ENCODE results near the gene ZNF660.

The ZNF660 gene

DNA sequence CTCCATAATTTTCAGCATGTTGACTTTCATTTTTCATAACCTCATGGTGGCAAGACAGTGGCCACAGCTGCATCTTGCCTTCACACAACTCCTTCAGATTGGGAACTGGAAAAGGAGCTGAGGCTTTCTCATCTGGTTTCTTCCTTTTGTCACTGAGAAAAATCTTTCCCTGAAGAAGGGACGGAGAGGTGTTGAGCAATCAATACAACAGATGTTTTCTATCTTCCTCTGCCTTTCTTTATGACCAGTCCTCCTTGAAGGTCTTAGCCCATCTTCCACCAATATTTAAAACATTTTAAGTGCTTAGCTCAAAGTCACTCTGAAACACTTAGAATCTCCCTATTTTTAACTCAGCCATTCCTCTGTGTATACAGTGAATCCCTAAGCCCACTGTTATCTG is 11.9 kb downstream of the ZNF660 start:
- no peaks in the 10 kb centered on the region for H3K27me3 Mint-ChIP-seq (ENCODE audit: low read depth)
- H3K9me3 Mint-ChIP-seq = peaks cover 85% of the 10 kb centered on the region
- H3K4me1 Mint-ChIP-seq = no peaks in the 10 kb centered on the region
- TF ChIP-seq, protein P1, sequence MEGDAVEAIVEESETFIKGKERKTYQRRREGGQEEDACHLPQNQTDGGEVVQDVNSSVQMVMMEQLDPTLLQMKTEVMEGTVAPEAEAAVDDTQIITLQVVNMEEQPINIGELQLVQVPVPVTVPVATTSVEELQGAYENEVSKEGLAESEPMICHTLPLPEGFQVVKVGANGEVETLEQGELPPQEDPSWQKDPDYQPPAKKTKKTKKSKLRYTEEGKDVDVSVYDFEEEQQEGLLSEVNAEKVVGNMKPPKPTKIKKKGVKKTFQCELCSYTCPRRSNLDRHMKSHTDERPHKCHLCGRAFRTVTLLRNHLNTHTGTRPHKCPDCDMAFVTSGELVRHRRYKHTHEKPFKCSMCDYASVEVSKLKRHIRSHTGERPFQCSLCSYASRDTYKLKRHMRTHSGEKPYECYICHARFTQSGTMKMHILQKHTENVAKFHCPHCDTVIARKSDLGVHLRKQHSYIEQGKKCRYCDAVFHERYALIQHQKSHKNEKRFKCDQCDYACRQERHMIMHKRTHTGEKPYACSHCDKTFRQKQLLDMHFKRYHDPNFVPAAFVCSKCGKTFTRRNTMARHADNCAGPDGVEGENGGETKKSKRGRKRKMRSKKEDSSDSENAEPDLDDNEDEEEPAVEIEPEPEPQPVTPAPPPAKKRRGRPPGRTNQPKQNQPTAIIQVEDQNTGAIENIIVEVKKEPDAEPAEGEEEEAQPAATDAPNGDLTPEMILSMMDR (IDR thresholded peaks at IDR 0.05; ENCODE audit: unreplicated experiment in 3 of 3) = no peak
- no peak overlapping the region for H3K27ac Mint-ChIP-seq
- peaks cover 98% of the 10 kb centered on the region for H3K36me3 Mint-ChIP-seq (ENCODE audit: low read depth)
- H3K4me3 Mint-ChIP-seq = no peak overlapping the region

DNA sequence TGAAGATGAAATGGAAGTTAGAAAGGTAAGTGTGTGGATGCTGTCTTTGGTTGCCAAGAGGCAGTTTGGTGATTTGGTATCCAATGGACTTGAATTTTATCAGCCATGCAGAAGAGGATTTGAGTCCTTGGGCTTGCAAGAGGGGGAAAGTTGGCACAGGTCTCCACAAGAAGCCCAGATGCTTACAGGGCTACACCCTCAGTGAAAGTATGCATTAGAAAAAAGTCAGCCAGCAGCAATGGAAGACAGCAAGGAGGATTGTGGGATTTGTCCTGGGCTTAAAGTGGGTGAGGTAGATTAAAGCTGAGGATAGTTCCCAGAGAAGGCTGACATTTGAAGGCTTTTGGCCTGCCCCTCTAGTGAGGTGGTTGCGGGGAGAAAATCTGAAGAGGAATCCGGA is 17.0 kb downstream of the ZNF660 start:
- H3K4me3 Mint-ChIP-seq = no peak overlapping the region
- no peaks in the 10 kb centered on the region for H3K4me1 Mint-ChIP-seq
- H3K27ac Mint-ChIP-seq = no peak overlapping the region
- peaks cover 84% of the 10 kb centered on the region for H3K9me3 Mint-ChIP-seq
- TF ChIP-seq, protein P1 (IDR thresholded peaks at IDR 0.05; ENCODE audit: unreplicated experiment in 3 of 3) = no peak
- no peaks in the 10 kb centered on the region for H3K27me3 Mint-ChIP-seq (ENCODE audit: low read depth)
- H3K36me3 Mint-ChIP-seq (ENCODE audit: low read depth) = peaks cover 95% of the 10 kb centered on the region

DNA sequence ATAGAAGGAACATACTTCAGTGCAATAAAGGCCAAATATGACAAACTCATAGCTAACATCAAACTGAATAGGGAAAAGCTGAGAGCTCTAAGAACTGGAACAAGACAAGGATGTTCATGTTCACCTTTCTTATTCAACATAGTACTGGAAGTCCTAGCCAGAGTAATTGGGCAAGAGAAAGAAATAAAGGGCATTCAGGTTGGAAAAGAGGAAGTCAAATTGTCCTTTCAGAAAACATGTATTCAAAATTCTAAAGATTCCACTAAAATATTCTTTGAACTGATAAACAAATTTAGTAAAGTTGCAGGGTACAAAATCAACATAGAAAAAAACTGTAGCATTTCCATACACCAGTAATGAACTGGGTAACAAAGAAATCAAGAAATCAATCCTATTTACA is 27.9 kb downstream of the ZNF660 start:
- no peaks in the 10 kb centered on the region for H3K4me1 Mint-ChIP-seq
- H3K4me3 Mint-ChIP-seq = no peak overlapping the region
- TF ChIP-seq, protein P1 (IDR thresholded peaks at IDR 0.05; ENCODE audit: unreplicated experiment in 3 of 3) = no peak

DNA sequence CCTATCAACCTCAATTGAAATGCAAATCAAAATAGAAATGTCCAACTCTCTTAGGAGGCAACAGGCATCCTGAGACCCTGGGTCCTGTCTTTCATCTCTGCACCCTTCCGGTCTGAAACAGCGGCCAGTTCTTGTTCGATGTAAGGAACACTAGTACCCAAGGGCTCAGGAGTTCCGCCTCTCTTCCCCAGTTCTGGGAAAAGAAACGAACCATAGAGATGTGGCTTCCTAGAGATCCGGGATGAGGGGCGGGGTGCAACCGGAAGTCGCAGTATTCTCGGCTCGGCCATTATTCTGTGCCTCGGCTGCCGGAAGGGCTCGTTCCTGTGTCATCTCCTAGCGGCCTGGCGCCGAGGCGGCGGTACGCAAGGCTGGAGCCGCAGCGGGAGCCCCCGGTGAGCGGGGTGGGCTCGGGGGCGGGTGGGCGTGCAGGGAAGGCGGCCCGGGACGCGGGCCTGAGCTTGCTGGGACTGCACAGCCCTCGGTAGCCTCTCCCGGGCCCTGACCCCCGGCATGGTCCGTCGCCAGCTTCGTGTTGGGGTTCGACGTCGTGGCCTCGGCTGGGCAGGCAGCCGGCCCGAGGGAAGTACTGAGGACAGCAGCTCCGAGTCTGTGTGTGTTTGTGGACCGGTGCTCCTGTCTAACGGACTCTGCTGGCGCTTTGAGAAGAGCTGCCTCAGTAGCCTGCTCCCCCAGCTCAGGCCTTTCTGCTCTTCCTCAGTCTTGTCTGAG is 40.2 kb downstream of the ZNF660 start, which contains the start of gene ZNF197:
ZNF197 (plus strand) TSS at position 288 of the 732 bp plus-strand sequence. CDS start 4,119 bp downstream, outside the sequence.
- Mint-ChIP-seq H3K36me3 (ENCODE audit: low read depth) (peaks cover 23% of the 10 kb centered on the region), H3K27ac (peak within 1 kb of the TSS; percentile 95 to 98 (median 97)), H3K4me3 (peak within 1 kb of the TSS; percentile 94 to 98 (median 97)), H3K9me3 (no peaks in the 10 kb centered on the region), H3K4me1 (peaks cover 32% of the 10 kb centered on the region), H3K27me3 (ENCODE audit: low read depth) (no peaks in the 10 kb centered on the region)
- TF ChIP-seq, protein P1 (IDR thresholded peaks at IDR 0.05; ENCODE audit: unreplicated experiment in 3 of 3) = no peak

More for the DNA sequence above, 27.9 kb downstream of the ZNF660 start:
- Mint-ChIP-seq H3K9me3 (peaks cover 52% of the 10 kb centered on the region), H3K27me3 (ENCODE audit: low read depth) (no peaks in the 10 kb centered on the region), H3K36me3 (ENCODE audit: low read depth) (peaks cover 84% of the 10 kb centered on the region), H3K27ac (no peak overlapping the region)

DNA sequence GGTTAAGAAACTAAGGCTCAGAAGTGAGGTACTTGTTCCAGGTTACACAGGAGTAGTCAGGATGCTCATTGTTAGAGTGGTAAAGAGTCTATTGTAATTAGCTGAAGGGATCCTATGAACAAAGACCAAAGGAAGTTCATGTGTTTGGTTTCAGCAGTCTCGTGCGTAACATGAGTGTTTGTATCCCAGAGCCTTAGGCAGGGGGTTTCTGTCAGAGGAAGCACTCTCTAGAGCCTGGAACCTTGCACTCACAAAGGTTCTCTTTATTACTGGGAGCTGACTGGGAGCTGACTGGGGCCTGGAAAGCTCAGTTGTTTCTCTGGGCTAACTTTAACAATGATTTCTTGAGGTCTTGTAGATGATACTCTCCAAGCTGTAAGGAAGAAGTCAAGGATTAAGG is 44.0 kb downstream of the ZNF660 start:
- Mint-ChIP-seq H3K27me3 (ENCODE audit: low read depth) (no peaks in the 10 kb centered on the region), H3K4me3 (no peak overlapping the region), H3K4me1 (peaks cover 29% of the 10 kb centered on the region), H3K27ac (peak overlapping the region in 1 of 3 experiments; percentile 17), H3K9me3 (no peaks in the 10 kb centered on the region), H3K36me3 (ENCODE audit: low read depth) (peaks cover 48% of the 10 kb centered on the region)
- TF ChIP-seq, protein P1 (IDR thresholded peaks at IDR 0.05; ENCODE audit: unreplicated experiment in 3 of 3) = no peak

DNA sequence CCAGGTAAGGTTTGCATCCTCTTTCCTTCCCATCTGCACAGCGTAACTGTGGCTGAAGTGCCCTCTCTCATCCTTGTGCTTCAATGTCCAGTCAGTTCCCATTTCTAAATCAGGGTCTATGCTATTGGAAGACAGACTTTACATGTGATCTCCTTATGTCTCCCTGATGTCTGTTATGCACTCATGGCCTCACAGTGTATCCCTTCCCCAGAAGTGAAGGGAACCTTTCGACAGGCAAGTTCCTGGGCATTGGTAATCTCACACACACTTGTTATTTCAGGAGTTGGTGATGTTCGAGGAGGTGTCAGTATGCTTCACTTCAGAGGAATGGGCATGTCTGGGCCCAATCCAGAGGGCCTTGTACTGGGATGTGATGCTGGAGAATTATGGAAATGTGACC is 47.4 kb downstream of the ZNF660 start:
- peaks cover 9% of the 10 kb centered on the region for H3K4me1 Mint-ChIP-seq

More for the DNA sequence above, 47.4 kb downstream of the ZNF660 start:
- peaks cover 13% of the 10 kb centered on the region for H3K9me3 Mint-ChIP-seq
- TF ChIP-seq, protein P1 (IDR thresholded peaks at IDR 0.05; ENCODE audit: unreplicated experiment in 3 of 3) = no peak
- no peak overlapping the region for H3K4me3 Mint-ChIP-seq
- no peak overlapping the region for H3K27ac Mint-ChIP-seq
- no peaks in the 10 kb centered on the region for H3K27me3 Mint-ChIP-seq (ENCODE audit: low read depth)
- H3K36me3 Mint-ChIP-seq (ENCODE audit: low read depth) = peaks cover 79% of the 10 kb centered on the region

Measured in nephron (organoid).